Measurements from ENCODE around the gene ASS1.
A peak's percentile ranks its signal among the peaks of the same experiment; 100 is the strongest.

Gene ASS1

DNA sequence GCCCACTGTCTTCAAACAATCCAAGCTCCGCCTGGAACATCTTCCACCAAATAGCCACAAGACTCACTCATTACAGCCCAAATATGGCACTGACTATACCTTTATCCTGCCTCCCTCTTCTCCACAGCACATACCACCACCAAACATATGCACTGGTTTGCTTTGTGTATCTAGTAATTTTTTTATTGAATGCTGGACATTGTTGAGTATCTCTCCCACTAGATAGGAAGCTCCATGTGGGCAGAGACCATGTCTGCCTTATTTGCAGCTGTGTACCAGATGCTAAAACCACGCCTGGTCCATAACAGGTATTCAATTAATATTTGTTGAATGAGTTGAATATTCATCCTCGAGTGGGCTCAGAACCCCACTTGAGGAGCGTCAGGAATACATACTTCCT lies 67.4 kb downstream of the ASS1 start:
- Histone ChIP-seq H4K91ac (ENCODE audit: low read length) (peak overlapping the region; percentile 39), H2BK120ac (ENCODE audit: low read depth, low read length) (no peak overlapping the region), H3K18ac (ENCODE audit: low read depth in 1 of 2, low read length in 2 of 2) (no peak overlapping the region), H2AFZ (ENCODE audit: low read depth, low read length) (no peak overlapping the region), H3K27ac (ENCODE audit: low read length, poor library complexity, severe bottlenecking) (no peak overlapping the region), H2AK5ac (ENCODE audit: low read length, severe bottlenecking) (no peak overlapping the region), H3K23ac (ENCODE audit: low read length in 2 of 2) (peak overlapping the region in 1 of 2 experiments; percentile 41), H2BK12ac (ENCODE audit: low read length in 2 of 2) (no peak overlapping the region), H3K4me1 (ENCODE audit: control insufficient read depth, insufficient read depth, low read depth, low read length) (no peaks in the 10 kb centered on the region), H3K4me3 (ENCODE audit: insufficient read depth in 1 of 2, low read depth in 1 of 2, low read length in 2 of 2) (no peak overlapping the region), H3K14ac (ENCODE audit: low read length in 2 of 2) (no peak overlapping the region), H2BK5ac (ENCODE audit: low read depth, low read length, poor library complexity, severe bottlenecking) (no peak overlapping the region), H3K9me3 (ENCODE audit: control insufficient read depth, low read length) (no peaks in the 10 kb centered on the region), H3K79me1 (replicated peaks; ENCODE audit: low read length, poor library complexity, severe bottlenecking) (no peaks in the 10 kb centered on the region), H3K4ac (ENCODE audit: low read depth in 1 of 2, low read length in 2 of 2) (no peak overlapping the region), H4K8ac (ENCODE audit: low read length) (no peak overlapping the region), H3K9ac (ENCODE audit: low read length) (no peak overlapping the region), H3K4me2 (ENCODE audit: low read length, poor library complexity, severe bottlenecking) (no peak overlapping the region), H2BK15ac (ENCODE audit: low read depth, poor library complexity, severe bottlenecking) (no peak overlapping the region), H3K27me3 (ENCODE audit: control insufficient read depth in 1 of 2, insufficient read depth in 1 of 2, low read length in 2 of 2) (peaks cover 4 to 7% of the 10 kb centered on the region in 2 experiments), H3K36me3 (ENCODE audit: control insufficient read depth in 1 of 2, insufficient read depth in 2 of 2, low read depth in 1 of 2, low read length in 2 of 2) (no peaks in the 10 kb centered on the region)
- WGBS, result 73% methylated on average over 3 of the region's 4 CpGs
- no peak for DNase-seq

DNA sequence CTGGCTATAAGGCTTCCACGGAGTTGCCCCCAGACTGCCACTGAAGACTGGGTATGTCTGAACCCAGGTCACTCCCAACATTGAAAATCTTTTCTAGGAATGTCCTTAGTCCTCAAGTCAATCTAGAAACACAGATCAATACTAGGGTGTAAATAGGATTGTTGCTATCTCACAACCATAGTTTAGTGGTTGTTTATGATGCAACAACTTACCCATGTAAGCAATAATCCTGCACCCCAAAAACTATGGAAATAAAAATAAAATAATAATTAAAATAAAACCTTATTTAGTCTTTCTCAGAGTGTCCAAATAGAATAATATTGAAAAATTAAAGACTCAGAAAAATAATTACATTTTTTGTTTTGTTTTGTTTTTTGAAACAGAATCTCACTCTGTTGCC lies 68.3 kb downstream of the ASS1 start:
- H3K14ac ChIP-seq (ENCODE audit: low read length in 2 of 2), result no peak overlapping the region
- H3K18ac ChIP-seq (ENCODE audit: low read depth in 1 of 2, low read length in 2 of 2), result no peak overlapping the region
- H3K23ac ChIP-seq (ENCODE audit: low read length in 2 of 2), result no peak overlapping the region
- H3K27ac ChIP-seq (ENCODE audit: low read length, poor library complexity, severe bottlenecking), result no peak overlapping the region
- no peak overlapping the region for H4K8ac ChIP-seq (ENCODE audit: low read length)
- no peaks in the 10 kb centered on the region for H3K4me1 ChIP-seq (ENCODE audit: control insufficient read depth, insufficient read depth, low read depth, low read length)
- no peak overlapping the region for H2BK12ac ChIP-seq (ENCODE audit: low read length in 2 of 2)
- DNase-seq, result no peak
- H3K9me3 ChIP-seq (ENCODE audit: control insufficient read depth, low read length), result no peaks in the 10 kb centered on the region
- H3K4me2 ChIP-seq (ENCODE audit: low read length, poor library complexity, severe bottlenecking), result no peak overlapping the region
- WGBS, result 83% methylated on average over 1 of the region's 1 CpG
- no peaks in the 10 kb centered on the region for H3K36me3 ChIP-seq (ENCODE audit: control insufficient read depth in 1 of 2, insufficient read depth in 2 of 2, low read depth in 1 of 2, low read length in 2 of 2)
- no peak overlapping the region for H3K4ac ChIP-seq (ENCODE audit: low read depth in 1 of 2, low read length in 2 of 2)
- H3K4me3 ChIP-seq (ENCODE audit: insufficient read depth in 1 of 2, low read depth in 1 of 2, low read length in 2 of 2), result no peak overlapping the region
- H4K91ac ChIP-seq (ENCODE audit: low read length), result no peak overlapping the region
- no peak overlapping the region for H2AFZ ChIP-seq (ENCODE audit: low read depth, low read length)
- no peak overlapping the region for H2BK15ac ChIP-seq (ENCODE audit: low read depth, poor library complexity, severe bottlenecking)
- no peak overlapping the region for H3K9ac ChIP-seq (ENCODE audit: low read length)
- H2BK120ac ChIP-seq (ENCODE audit: low read depth, low read length), result no peak overlapping the region
- peaks cover 11 to 15% of the 10 kb centered on the region in 2 experiments for H3K27me3 ChIP-seq (ENCODE audit: control insufficient read depth in 1 of 2, insufficient read depth in 1 of 2, low read length in 2 of 2)
- no peak overlapping the region for H2AK5ac ChIP-seq (ENCODE audit: low read length, severe bottlenecking)
- no peaks in the 10 kb centered on the region for H3K79me1 ChIP-seq (replicated peaks; ENCODE audit: low read length, poor library complexity, severe bottlenecking)
- H2BK5ac ChIP-seq (ENCODE audit: low read depth, low read length, poor library complexity, severe bottlenecking), result no peak overlapping the region

DNA sequence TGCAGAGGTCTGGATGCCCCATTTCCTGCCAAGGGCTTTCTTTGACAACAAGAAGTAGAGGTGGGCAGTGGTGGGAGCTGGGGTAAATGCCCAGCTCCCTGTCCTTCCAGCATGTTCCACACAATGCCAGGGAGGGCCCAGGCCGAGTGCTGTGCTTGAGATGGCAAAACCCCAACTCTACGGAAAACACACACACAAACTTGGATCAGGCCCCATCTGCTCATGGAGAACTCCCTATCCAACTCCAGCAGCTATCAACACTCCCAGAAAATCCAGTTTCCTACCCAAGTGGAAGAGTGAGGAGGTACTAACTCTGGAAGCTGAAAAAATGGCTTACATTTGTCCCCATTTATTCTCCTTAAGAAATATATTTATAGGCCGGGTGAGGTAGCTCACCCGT lies 73.5 kb downstream of the ASS1 start:
- DNase-seq, result no peak
- no peaks in the 10 kb centered on the region for H3K9me3 ChIP-seq (ENCODE audit: control insufficient read depth, low read length)
- no peak overlapping the region for H3K27ac ChIP-seq (ENCODE audit: low read length, poor library complexity, severe bottlenecking)
- H3K18ac ChIP-seq (ENCODE audit: low read depth in 1 of 2, low read length in 2 of 2), result no peak overlapping the region
- no peak overlapping the region for H3K4me3 ChIP-seq (ENCODE audit: insufficient read depth in 1 of 2, low read depth in 1 of 2, low read length in 2 of 2)
- no peak overlapping the region for H4K91ac ChIP-seq (ENCODE audit: low read length)
- H2BK15ac ChIP-seq (ENCODE audit: low read depth, poor library complexity, severe bottlenecking), result no peak overlapping the region
- H2BK5ac ChIP-seq (ENCODE audit: low read depth, low read length, poor library complexity, severe bottlenecking), result no peak overlapping the region
- no peaks in the 10 kb centered on the region for H3K4me1 ChIP-seq (ENCODE audit: control insufficient read depth, insufficient read depth, low read depth, low read length)
- H3K23ac ChIP-seq (ENCODE audit: low read length in 2 of 2), result no peak overlapping the region
- no peak overlapping the region for H3K4me2 ChIP-seq (ENCODE audit: low read length, poor library complexity, severe bottlenecking)
- peaks cover 6 to 36% of the 10 kb centered on the region in 2 experiments for H3K27me3 ChIP-seq (ENCODE audit: control insufficient read depth in 1 of 2, insufficient read depth in 1 of 2, low read length in 2 of 2)
- H3K4ac ChIP-seq (ENCODE audit: low read depth in 1 of 2, low read length in 2 of 2), result no peak overlapping the region
- no peaks in the 10 kb centered on the region for H3K36me3 ChIP-seq (ENCODE audit: control insufficient read depth in 1 of 2, insufficient read depth in 2 of 2, low read depth in 1 of 2, low read length in 2 of 2)
- no peak overlapping the region for H2BK12ac ChIP-seq (ENCODE audit: low read length in 2 of 2)
- no CpG with 5 or more reads among the region's 4 CpGs for WGBS
- H4K8ac ChIP-seq (ENCODE audit: low read length), result no peak overlapping the region
- no peak overlapping the region for H3K9ac ChIP-seq (ENCODE audit: low read length)
- H2AFZ ChIP-seq (ENCODE audit: low read depth, low read length), result no peak overlapping the region
- no peak overlapping the region for H3K14ac ChIP-seq (ENCODE audit: low read length in 2 of 2)
- H2AK5ac ChIP-seq (ENCODE audit: low read length, severe bottlenecking), result no peak overlapping the region
- H2BK120ac ChIP-seq (ENCODE audit: low read depth, low read length), result no peak overlapping the region
- no peaks in the 10 kb centered on the region for H3K79me1 ChIP-seq (replicated peaks; ENCODE audit: low read length, poor library complexity, severe bottlenecking)

DNA sequence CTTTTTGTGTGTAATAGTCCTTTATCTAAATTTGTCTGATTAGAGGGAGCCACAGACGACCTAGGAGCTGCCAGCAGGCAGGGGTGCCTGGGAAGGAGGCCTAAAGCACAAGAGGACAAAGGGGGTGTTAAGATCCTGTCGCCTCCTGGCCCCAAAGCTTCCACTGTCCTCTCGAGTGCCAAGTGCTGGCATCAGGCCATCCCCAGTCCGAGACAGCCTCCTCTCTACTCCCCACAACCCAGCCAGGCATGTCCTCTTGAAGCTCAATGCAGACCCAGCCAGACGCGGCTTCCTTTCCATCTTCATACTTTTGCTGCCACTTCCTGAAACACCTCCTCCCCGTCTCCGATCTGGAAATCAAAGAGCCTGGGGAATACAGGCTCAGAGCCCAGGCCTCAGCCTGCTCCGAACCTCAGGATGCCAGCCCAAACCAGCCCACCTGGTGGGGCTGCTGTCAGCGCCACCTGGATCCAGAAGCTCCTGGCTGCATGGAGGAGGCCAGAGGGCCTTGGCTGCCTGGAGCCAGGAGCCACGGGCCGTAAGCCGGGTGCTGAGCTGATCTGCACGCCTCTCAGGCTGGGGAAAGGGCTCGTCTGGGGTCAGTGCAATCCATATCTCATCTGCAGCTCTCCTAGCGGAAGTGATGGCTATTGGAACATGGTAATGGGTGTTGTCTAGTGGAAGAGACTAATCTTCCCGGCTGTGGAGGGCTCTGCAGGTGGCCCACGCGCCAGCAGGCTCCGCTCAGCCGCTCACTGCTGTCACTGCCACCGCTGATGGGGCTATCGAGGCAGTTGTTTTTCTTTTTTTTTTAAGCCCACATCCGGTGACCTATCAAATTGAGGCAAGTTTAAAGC lies 74.4 kb downstream of the ASS1 start:
- H2AFZ ChIP-seq (ENCODE audit: low read depth, low read length), result no peak overlapping the region
- no peak for DNase-seq
- H4K91ac ChIP-seq (ENCODE audit: low read length), result no peak overlapping the region
- H2BK5ac ChIP-seq (ENCODE audit: low read depth, low read length, poor library complexity, severe bottlenecking), result no peak overlapping the region
- H3K23ac ChIP-seq (ENCODE audit: low read length in 2 of 2), result no peak overlapping the region
- no peak overlapping the region for H2BK120ac ChIP-seq (ENCODE audit: low read depth, low read length)
- H3K4me3 ChIP-seq (ENCODE audit: insufficient read depth in 1 of 2, low read depth in 1 of 2, low read length in 2 of 2), result no peak overlapping the region
- H3K18ac ChIP-seq (ENCODE audit: low read depth in 1 of 2, low read length in 2 of 2), result no peak overlapping the region
- H2BK12ac ChIP-seq (ENCODE audit: low read length in 2 of 2), result no peak overlapping the region
- no peak overlapping the region for H3K14ac ChIP-seq (ENCODE audit: low read length in 2 of 2)
- H3K4ac ChIP-seq (ENCODE audit: low read depth in 1 of 2, low read length in 2 of 2), result no peak overlapping the region
- H2BK15ac ChIP-seq (ENCODE audit: low read depth, poor library complexity, severe bottlenecking), result no peak overlapping the region
- H3K79me1 ChIP-seq (replicated peaks; ENCODE audit: low read length, poor library complexity, severe bottlenecking), result no peaks in the 10 kb centered on the region
- no peak overlapping the region for H3K9ac ChIP-seq (ENCODE audit: low read length)
- H3K27me3 ChIP-seq (ENCODE audit: control insufficient read depth in 1 of 2, insufficient read depth in 1 of 2, low read length in 2 of 2), result peaks cover 6 to 46% of the 10 kb centered on the region in 2 experiments
- no peak overlapping the region for H2AK5ac ChIP-seq (ENCODE audit: low read length, severe bottlenecking)
- WGBS, result 75% methylated on average over 24 of the region's 24 CpGs
- H3K4me2 ChIP-seq (ENCODE audit: low read length, poor library complexity, severe bottlenecking), result no peak overlapping the region
- H3K4me1 ChIP-seq (ENCODE audit: control insufficient read depth, insufficient read depth, low read depth, low read length), result no peaks in the 10 kb centered on the region
- no peaks in the 10 kb centered on the region for H3K36me3 ChIP-seq (ENCODE audit: control insufficient read depth in 1 of 2, insufficient read depth in 2 of 2, low read depth in 1 of 2, low read length in 2 of 2)
- no peaks in the 10 kb centered on the region for H3K9me3 ChIP-seq (ENCODE audit: control insufficient read depth, low read length)
- no peak overlapping the region for H4K8ac ChIP-seq (ENCODE audit: low read length)
- H3K27ac ChIP-seq (ENCODE audit: low read length, poor library complexity, severe bottlenecking), result no peak overlapping the region
